Tibial nerve (tissue), 4 donors: ENCODE results near the gene EPB41L4A. TPM values are rescaled to one million over a fixed set of nuclear protein-coding genes. Genes with fewer than 3 reads are reported as not detected.
"Not testable (repeated sequence)": the region's sequence is repeated elsewhere in the genome, so short reads cannot be mapped to it uniquely, and the experiment has no call there.

Experiments used
- DNase-seq, 2 donors: peaks; one replicate each; pipeline ENCODE4 v3.0.0-alpha.2; 2019; ENCODE audit warnings: low spot score in 2 of 2
- H3K27ac ChIP-seq, 4 donors: fragments of 200-600 bp; sonication (generic) in 3 of 4; one replicate each; pipeline ENCODE4 v1.5.1; 2017 to 2019; ENCODE audit warnings: mild to moderate bottlenecking in 1 of 4
- H3K27me3 ChIP-seq, 2 donors: fragments of 200-600 bp; sonication (generic) in 1 of 2; one replicate each; pipeline versions ENCODE4 v1.5.1 to v1.6.0; 2017 to 2019
- H3K36me3 ChIP-seq, 3 donors: fragments of 200-600 bp; sonication (generic); one replicate each; pipeline ENCODE4 v1.5.1; 2018 to 2019
- H3K4me1 ChIP-seq, 4 donors: fragments of 200-600 bp; sonication (generic) in 3 of 4; one replicate each; pipeline ENCODE4 v1.5.1; 2017 to 2019
- H3K4me3 ChIP-seq, 4 donors: fragments of 200-600 bp; sonication (generic) in 3 of 4; one replicate each; pipeline ENCODE4 v1.5.1; 2017 to 2019; ENCODE audit warnings: mild to moderate bottlenecking in 1 of 4, moderate library complexity in 1 of 4
- H3K9me3 ChIP-seq, 4 donors: fragments of 200-600 bp; sonication (generic) in 3 of 4; one replicate each; pipeline ENCODE4 v1.5.1; 2017 to 2019
- EP300 ChIP-seq, 2 donors: sonication (generic); formaldehyde crosslinking; IDR thresholded peaks; one replicate each; pipeline ENCODE4 v1.6.1; 2017; ENCODE audit warnings: antibody characterized with exemption in 2 of 2, mild to moderate bottlenecking in 1 of 2
- POLR2A ChIP-seq, 2 donors: fragments of 450-650 bp; IDR thresholded peaks; one replicate each; pipeline ENCODE4 v1.6.1; 2017; ENCODE audit warnings: antibody characterized with exemption in 2 of 2, mild to moderate bottlenecking in 2 of 2, moderate library complexity in 2 of 2
- WGBS, 2 donors: methylation state at CpG; one replicate each; pipeline ENCODE4 v1.1.5; 2018; 5-methylcytosine and 5-hydroxymethylcytosine counted together
- total RNA-seq, 4 donors: library from RNA; depleted of rRNA; stranded (reverse); fragments of >200 nt; gene quantifications; one replicate each; pipeline ENCODE4 v1.1.0, GENCODE V29; 2016
- TF ChIP-seq, protein P1 (sequence below), 5 experiments: fragments of 200-600 bp in 3 of 5; fragments of 450-650 bp in 2 of 5; sonication (generic) in 3 of 5; IDR thresholded peaks; one replicate each; pipeline ENCODE4 v1.5.1; 2016 to 2019; ENCODE audit warnings: antibody characterized with exemption in 5 of 5, mild to moderate bottlenecking in 3 of 5, moderate library complexity in 2 of 5

EPB41L4A gene
- total RNA-seq, 4 donors from 2014 or later = 10.6 to 38.1 (median 14.4) TPM

DNA sequence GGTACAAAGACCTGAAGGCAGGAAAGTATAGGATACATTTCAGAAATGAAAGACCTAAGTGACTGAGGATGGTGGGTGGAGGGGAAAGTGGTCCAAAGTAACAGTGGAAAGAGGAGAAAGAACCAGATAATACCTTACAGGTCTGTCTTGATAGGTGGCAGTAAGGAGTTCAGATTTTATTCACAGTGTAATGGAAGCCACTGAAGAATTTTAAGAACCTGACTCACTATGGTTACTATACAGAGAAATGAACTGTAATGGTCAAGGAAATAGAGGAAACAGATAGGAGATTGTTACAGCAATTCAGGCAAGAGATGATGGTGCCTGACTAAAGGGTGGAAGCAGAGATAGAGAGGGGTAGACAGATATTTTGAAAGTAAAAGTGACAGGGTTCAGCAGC is 46.5 kb downstream of the EPB41L4A start:
- Histone ChIP-seq H3K36me3 (no peaks in the 10 kb centered on the region), H3K9me3 (no peaks in the 10 kb centered on the region), H3K4me3 (no peak overlapping the region), H3K27ac (no peak overlapping the region), H3K4me1 (peaks cover 0 to 13% (median 0%) of the 10 kb centered on the region in 4 donors), H3K27me3 (no peaks in the 10 kb centered on the region)
- no peak for DNase-seq
- TF ChIP-seq, protein P1, sequence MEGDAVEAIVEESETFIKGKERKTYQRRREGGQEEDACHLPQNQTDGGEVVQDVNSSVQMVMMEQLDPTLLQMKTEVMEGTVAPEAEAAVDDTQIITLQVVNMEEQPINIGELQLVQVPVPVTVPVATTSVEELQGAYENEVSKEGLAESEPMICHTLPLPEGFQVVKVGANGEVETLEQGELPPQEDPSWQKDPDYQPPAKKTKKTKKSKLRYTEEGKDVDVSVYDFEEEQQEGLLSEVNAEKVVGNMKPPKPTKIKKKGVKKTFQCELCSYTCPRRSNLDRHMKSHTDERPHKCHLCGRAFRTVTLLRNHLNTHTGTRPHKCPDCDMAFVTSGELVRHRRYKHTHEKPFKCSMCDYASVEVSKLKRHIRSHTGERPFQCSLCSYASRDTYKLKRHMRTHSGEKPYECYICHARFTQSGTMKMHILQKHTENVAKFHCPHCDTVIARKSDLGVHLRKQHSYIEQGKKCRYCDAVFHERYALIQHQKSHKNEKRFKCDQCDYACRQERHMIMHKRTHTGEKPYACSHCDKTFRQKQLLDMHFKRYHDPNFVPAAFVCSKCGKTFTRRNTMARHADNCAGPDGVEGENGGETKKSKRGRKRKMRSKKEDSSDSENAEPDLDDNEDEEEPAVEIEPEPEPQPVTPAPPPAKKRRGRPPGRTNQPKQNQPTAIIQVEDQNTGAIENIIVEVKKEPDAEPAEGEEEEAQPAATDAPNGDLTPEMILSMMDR (IDR thresholded peaks at IDR 0.05) = no peak
- TF ChIP-seq POLR2A (IDR thresholded peaks at IDR 0.05) (no peak), EP300 (IDR thresholded peaks at IDR 0.05) (no peak)

DNA sequence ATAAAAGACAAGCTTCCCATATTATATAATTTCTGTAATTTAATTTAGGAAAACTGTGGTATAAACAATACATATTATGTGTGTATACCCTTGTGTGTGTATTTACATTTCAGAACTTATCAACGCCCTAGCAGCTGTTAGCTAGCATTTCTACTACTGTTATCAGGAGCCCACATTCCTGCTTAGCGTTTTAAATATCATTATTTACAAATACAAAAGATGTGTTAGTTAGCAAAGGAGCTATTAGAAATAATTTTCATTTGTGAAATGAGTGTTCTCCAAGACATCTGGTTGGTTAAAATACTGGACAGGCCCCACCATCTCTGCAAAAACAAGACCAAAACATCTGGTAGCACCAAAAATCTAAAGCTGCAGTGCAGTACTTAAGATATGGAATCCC is 48.0 kb downstream of the EPB41L4A start:
- Histone ChIP-seq H3K9me3 (no peaks in the 10 kb centered on the region), H3K4me1 (peaks cover 0 to 13% (median 0%) of the 10 kb centered on the region in 4 donors), H3K36me3 (no peaks in the 10 kb centered on the region), H3K4me3 (no peak overlapping the region), H3K27ac (no peak overlapping the region), H3K27me3 (no peaks in the 10 kb centered on the region)
- TF ChIP-seq, protein P1 (IDR thresholded peaks at IDR 0.05) = no peak
- no peak for TF ChIP-seq EP300 (IDR thresholded peaks at IDR 0.05)
- no peak for DNase-seq
- WGBS, 2 donors = 86 to 87% methylated on average over 2 of the region's 2 CpGs

DNA sequence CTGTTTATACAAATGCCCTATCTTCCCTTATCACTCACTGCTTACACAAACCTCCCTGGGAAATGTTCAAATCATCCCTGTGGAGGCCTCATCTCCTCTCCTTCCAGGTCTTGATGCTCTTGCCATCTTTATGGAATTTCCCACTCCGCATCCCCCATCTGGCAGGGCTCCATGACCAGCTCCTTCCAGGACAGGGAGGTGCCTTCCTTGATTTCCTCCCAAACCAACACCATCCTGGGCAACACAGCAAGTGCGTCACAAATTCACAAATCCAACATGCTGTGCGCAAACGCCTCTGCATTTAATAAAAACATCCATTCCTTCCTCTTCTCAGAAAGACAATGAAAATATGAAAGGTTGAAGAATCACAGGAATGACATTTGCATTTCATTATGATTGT is 51.7 kb downstream of the EPB41L4A start:
- WGBS, 2 donors = 90 to 94% methylated on average over 4 of the region's 4 CpGs
- Histone ChIP-seq H3K9me3 (no peaks in the 10 kb centered on the region), H3K27me3 (no peaks in the 10 kb centered on the region), H3K36me3 (no peaks in the 10 kb centered on the region), H3K4me3 (no peak overlapping the region), H3K27ac (no peak overlapping the region), H3K4me1 (no peaks in the 10 kb centered on the region)
- no peak for TF ChIP-seq EP300 (IDR thresholded peaks at IDR 0.05)
- DNase-seq = no peak

DNA sequence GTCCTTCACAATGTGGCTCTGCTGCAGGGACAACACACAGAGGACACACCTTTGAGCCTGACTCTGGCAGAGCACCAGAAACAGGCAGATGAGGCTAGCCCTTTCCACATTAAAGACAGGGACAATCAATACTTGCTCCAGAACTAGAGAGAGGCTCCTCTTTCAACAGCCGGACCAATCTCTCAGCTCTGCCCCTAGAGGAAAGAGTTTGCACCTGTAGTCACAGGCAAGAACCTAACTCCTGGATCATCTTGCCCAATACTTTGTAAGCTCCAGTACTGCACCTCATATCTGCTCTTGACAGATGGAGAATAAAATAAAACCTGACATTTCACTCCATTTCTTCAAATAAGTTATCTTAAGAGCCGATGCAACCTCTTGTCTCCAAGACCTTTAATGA is 52.1 kb downstream of the EPB41L4A start:
- H3K27ac ChIP-seq = no peak overlapping the region
- WGBS, 2 donors = 78 to 83% methylated on average over 2 of the region's 2 CpGs

DNA sequence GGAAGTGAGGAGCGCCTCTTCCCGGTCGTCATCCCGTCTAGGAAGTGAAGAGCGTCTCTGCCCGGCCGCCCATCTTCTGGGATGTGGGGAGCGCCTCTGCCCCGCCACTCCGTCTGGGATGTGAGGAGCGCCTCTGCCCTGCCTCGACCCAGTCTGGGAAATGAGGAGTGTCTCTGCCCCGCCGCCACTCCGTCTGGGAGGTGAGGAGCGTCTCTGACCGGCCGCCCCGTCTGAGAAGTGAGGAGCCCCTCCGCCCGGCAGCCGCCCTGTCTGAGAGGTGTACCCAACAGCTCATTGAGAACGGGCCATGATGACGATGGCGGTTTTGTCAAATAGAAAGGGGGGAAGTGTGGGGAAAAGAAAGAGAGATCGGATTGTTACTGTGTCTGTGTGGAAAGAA is 58.3 kb downstream of the EPB41L4A start:
- 78 to 87% methylated on average over 25 to 26 of the region's 26 CpGs for WGBS, 2 donors

More for the DNA sequence above, 52.1 kb downstream of the EPB41L4A start:
- no peaks in the 10 kb centered on the region for H3K36me3 ChIP-seq
- no peaks in the 10 kb centered on the region for H3K9me3 ChIP-seq
- no peak for DNase-seq
- H3K27me3 ChIP-seq = no peaks in the 10 kb centered on the region
- no peaks in the 10 kb centered on the region for H3K4me1 ChIP-seq
- TF ChIP-seq, protein P1 (IDR thresholded peaks at IDR 0.05) = no peak
- TF ChIP-seq POLR2A (IDR thresholded peaks at IDR 0.05) (no peak), EP300 (IDR thresholded peaks at IDR 0.05) (no peak)
- H3K4me3 ChIP-seq = no peak overlapping the region

DNA sequence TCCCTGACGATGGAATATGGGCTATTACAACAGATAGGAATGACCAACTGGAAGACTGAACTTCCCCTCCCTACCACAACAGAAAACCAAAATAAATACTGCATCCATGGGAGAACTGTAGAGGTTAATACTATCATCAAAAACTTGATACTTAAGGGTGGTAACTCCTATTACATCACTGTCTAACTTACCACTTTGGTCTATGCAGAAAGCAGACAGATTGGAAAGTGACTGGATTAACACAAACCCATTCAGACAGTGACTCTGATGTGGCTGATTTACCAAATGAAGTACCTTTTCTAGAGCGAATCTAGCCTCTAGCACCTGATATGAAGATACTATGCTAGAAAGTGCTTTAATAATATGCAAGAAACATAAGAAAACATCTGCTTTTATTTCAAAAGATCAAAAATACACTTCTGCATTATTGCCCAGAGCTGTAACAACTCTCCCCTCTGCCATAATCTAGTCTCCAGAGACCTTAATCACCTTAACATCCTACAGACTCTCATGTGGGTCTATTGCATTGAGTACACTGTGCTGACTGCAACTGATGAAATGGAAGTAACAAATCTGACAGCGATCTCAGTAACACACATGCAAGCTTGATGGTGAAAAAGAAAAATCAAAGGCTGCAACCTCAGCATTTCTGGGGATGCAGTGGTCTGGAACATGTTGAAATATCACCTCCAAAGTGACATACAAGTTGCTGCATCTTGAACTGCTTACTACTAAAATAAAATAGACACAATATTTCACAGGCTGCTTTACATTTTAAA is 62.7 kb downstream of the EPB41L4A start:
- no peaks in the 10 kb centered on the region for H3K36me3 ChIP-seq
- DNase-seq = no peak
- H3K4me1 ChIP-seq = peaks cover 0 to 3% (median 0%) of the 10 kb centered on the region in 4 donors
- H3K4me3 ChIP-seq = no peak overlapping the region
- H3K27ac ChIP-seq = no peak overlapping the region
- no peaks in the 10 kb centered on the region for H3K9me3 ChIP-seq
- TF ChIP-seq POLR2A (IDR thresholded peaks at IDR 0.05) (no peak), EP300 (IDR thresholded peaks at IDR 0.05) (no peak)
- TF ChIP-seq, protein P1 (IDR thresholded peaks at IDR 0.05) = no peak
- no peaks in the 10 kb centered on the region for H3K27me3 ChIP-seq
- WGBS, 2 donors = 88 to 92% methylated on average over 3 of the region's 3 CpGs

More for the DNA sequence above, 58.3 kb downstream of the EPB41L4A start:
- H3K27ac ChIP-seq, H3K36me3 ChIP-seq, DNase-seq, H3K4me3 ChIP-seq, H3K4me1 ChIP-seq, H3K9me3 ChIP-seq, H3K27me3 ChIP-seq: not testable (repeated sequence)
